ENCODE measurements around the gene NGDN. TPM values are rescaled to one million over a fixed set of nuclear protein-coding genes. Genes with fewer than 3 reads are reported as not detected.

NGDN gene
- total and polyA plus RNA-seq, 12 donors, result 24.4 to 61.3 (median 36.4) TPM

- H3K4me3 ChIP-seq, result no peak overlapping the region
- no peaks in the 10 kb centered on the region for H3K9me3 ChIP-seq (replicated peaks in 1 of 3)
- TF ChIP-seq POLR2A (IDR thresholded peaks at IDR 0.05) (no peak), CTCF (IDR thresholded peaks at IDR 0.05) (no peak)
- no peaks in the 10 kb centered on the region for H3K4me1 ChIP-seq (replicated peaks in 1 of 2)
- WGBS, 4 donors, result 58 to 67% (median 62%) methylated on average over 7 of the region's 7 CpGs
- H3K27ac ChIP-seq, result no peak overlapping the region
- intact Hi-C loops (cut with DNase I), result no loop called here
- peaks cover 0 to 9% of the 10 kb centered on the region in 2 donors for H3K36me3 ChIP-seq (replicated peaks in 1 of 2)
- no peak for DNase-seq
- H3K27me3 ChIP-seq, result no peaks in the 10 kb centered on the region
These were observed 12.7 kb downstream of the NGDN start for GRCh38 chr14:23481979-23482822.

GRCh38 chr14:23482823-23483148 is 13.3 kb downstream of the NGDN start:
- TF ChIP-seq CTCF (IDR thresholded peaks at IDR 0.05) (no peak), POLR2A (IDR thresholded peaks at IDR 0.05) (no peak)
- Histone ChIP-seq H3K27me3 (no peaks in the 10 kb centered on the region), H3K9me3 (replicated peaks in 1 of 3) (no peaks in the 10 kb centered on the region), H3K27ac (no peak overlapping the region), H3K4me3 (no peak overlapping the region), H3K4me1 (replicated peaks in 1 of 2) (no peaks in the 10 kb centered on the region), H3K36me3 (replicated peaks in 1 of 2) (peaks cover 0 to 3% of the 10 kb centered on the region in 2 donors)
- no peak for DNase-seq
- intact Hi-C loops (cut with DNase I), result no loop called here

- no peaks in the 10 kb centered on the region for H3K36me3 ChIP-seq (replicated peaks in 1 of 2)
- peak in 3 of 6 experiments; percentile 25 to 42 (median 32) for TF ChIP-seq CTCF (IDR thresholded peaks at IDR 0.05)
- TF ChIP-seq POLR2A (IDR thresholded peaks at IDR 0.05), result no peak
- intact Hi-C loops (cut with DNase I), result no loop called here
- H3K27me3 ChIP-seq, result no peaks in the 10 kb centered on the region
- H3K4me3 ChIP-seq, result no peak overlapping the region
- no peaks in the 10 kb centered on the region for H3K4me1 ChIP-seq (replicated peaks in 1 of 2)
- no peaks in the 10 kb centered on the region for H3K9me3 ChIP-seq (replicated peaks in 1 of 3)
- H3K27ac ChIP-seq, result no peak overlapping the region
- 56 to 63% (median 59%) methylated on average over 8 to 9 of the region's 9 CpGs for WGBS, 4 donors
- peak in 1 of 7 donors; percentile 59 for DNase-seq
These were observed 13.8 kb downstream of the NGDN start for GRCh38 chr14:23483236-23483854.

GRCh38 chr14:23485326-23485725 is 15.8 kb downstream of the NGDN start:
- H3K36me3 ChIP-seq (replicated peaks in 1 of 2), result no peaks in the 10 kb centered on the region
- 75 to 83% (median 82%) methylated on average over 4 of the region's 4 CpGs for WGBS, 4 donors
- DNase-seq, result no peak
- H3K27ac ChIP-seq, result no peak overlapping the region
- no peaks in the 10 kb centered on the region for H3K27me3 ChIP-seq
- H3K9me3 ChIP-seq (replicated peaks in 1 of 3), result no peaks in the 10 kb centered on the region
- TF ChIP-seq POLR2A (IDR thresholded peaks at IDR 0.05) (no peak), CTCF (IDR thresholded peaks at IDR 0.05) (no peak)
- intact Hi-C loops (cut with DNase I), result no loop called here
- no peaks in the 10 kb centered on the region for H3K4me1 ChIP-seq (replicated peaks in 1 of 2)
- no peak overlapping the region for H3K4me3 ChIP-seq

All from adrenal gland (tissue), 12 donors.